MCF 10A (cell line): ENCODE data around the gene SAMSN1. TPM values are rescaled to one million over a fixed set of nuclear protein-coding genes. Genes with fewer than 3 reads are reported as not detected.

Experiments used
- BruUV-seq: library from RNA; stranded (reverse); fragments of 400-500 nt; replicated peaks from 2 replicates; lab custom pipeline; 2021; lab: Mats Ljungman, UMichigan
- CTCF ChIA-PET: fragments of 300-600 bp; sonication (Branson Sonifier 250); formaldehyde crosslinking; extraction: SDS; loops from one replicate; lab custom pipeline; 2021; ENCODE audit warnings: antibody characterized with exemption, inconsistent platforms; lab: Yijun Ruan, JAX
- POLR2A ChIA-PET: fragments of 300-600, 350-650 bp; sonication (Branson Sonifier 250); formaldehyde crosslinking; extraction: SDS; loops from one replicate; lab custom pipeline; 2020; ENCODE audit warnings: antibody characterized with exemption, inconsistent platforms; lab: Yijun Ruan, JAX
- DNase-seq: peaks from one replicate; pipeline ENCODE4 v3.0.0-alpha.2; 2018; ENCODE audit not compliant: unreplicated experiment
- H3K27ac Mint-ChIP-seq: one replicate; pipeline ENCODE4 v1.8.0; 2022; ENCODE audit warnings: mild to moderate bottlenecking, low read depth, mixed read lengths; ENCODE audit not compliant: unreplicated experiment
- H3K27me3 Mint-ChIP-seq: one replicate; pipeline ENCODE4 v1.8.0; 2022; ENCODE audit warnings: mixed read lengths; ENCODE audit not compliant: insufficient read depth, unreplicated experiment
- H3K36me3 Mint-ChIP-seq: one replicate; pipeline ENCODE4 v1.8.0; 2022; ENCODE audit warnings: mild to moderate bottlenecking, moderate library complexity, mixed read lengths; ENCODE audit not compliant: insufficient read depth, unreplicated experiment
- H3K4me1 Mint-ChIP-seq: one replicate; pipeline ENCODE4 v1.8.0; 2022; ENCODE audit warnings: mixed read lengths; ENCODE audit not compliant: insufficient read depth, unreplicated experiment
- H3K4me3 Mint-ChIP-seq: one replicate; pipeline ENCODE4 v1.8.0; 2022; ENCODE audit warnings: mild to moderate bottlenecking, moderate library complexity, mixed read lengths; ENCODE audit not compliant: unreplicated experiment
- H3K9me3 Mint-ChIP-seq: one replicate; pipeline ENCODE4 v1.8.0; 2022; ENCODE audit warnings: mixed read lengths; ENCODE audit not compliant: unreplicated experiment
- intact Hi-C: fragments of 100-400 bp; cut with micrococcal nuclease; formaldehyde crosslinking; loops from 2 replicates; pipeline ENCODE4 v1.14.1; 2022
- total RNA-seq: library from RNA; stranded (reverse); gene quantifications from 2 replicates; pipeline ENCODE4 v1.2.3, GENCODE V29; 2022
- TF ChIP-seq, protein P1 (sequence below): fragments of 200-600 bp; IDR thresholded peaks from one replicate; pipeline ENCODE4 v1.8.0; 2022; ENCODE audit warnings: antibody characterized with exemption, mild to moderate bottlenecking; ENCODE audit not compliant: unreplicated experiment

The SAMSN1 gene
- total RNA-seq, 1 experiment from 2014 or later = 2.3 TPM

DNA sequence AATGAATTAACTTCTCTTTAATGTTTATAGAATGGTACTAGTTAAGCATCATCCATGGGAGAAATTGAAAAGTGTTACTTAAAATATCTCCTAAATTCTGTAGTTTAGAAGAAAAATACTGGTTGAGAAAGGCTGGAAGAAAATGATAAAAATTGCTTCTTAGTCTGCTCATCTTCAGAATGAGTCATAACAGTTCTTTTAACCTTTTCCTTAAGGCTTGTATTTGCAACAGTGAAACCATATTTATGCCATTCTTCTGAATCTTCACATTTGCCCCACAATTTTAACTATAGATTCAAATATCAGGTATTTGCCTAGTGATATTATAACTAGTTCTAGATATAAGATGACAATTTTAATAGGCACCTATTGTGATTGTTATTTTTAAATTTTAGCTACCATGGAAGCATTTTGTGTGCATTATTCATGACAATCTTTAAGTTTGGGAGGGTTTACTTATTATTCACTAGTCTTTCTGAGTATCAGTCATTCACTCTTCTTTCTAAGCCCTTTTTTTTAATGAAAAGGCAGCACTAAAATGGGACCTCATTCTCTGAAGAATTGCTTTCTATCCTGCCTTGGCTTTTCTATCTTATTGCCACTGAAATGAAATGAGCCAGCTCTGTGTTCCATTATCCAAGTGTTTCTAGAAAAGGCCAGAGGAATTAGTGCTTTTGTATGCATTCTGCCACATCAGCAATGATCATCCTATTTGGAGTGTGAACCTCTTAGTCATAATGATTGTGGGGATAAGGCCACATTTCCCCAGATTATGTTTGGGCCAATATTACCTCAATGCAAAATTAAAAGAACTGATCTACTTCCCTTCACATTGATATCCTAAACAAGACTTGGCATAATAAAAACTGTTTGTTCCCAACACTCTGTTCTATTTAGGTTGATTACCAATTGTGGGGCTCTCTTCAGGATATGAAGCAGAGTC, 58.4 kb downstream of the SAMSN1 start:
- TF ChIP-seq, protein P1, sequence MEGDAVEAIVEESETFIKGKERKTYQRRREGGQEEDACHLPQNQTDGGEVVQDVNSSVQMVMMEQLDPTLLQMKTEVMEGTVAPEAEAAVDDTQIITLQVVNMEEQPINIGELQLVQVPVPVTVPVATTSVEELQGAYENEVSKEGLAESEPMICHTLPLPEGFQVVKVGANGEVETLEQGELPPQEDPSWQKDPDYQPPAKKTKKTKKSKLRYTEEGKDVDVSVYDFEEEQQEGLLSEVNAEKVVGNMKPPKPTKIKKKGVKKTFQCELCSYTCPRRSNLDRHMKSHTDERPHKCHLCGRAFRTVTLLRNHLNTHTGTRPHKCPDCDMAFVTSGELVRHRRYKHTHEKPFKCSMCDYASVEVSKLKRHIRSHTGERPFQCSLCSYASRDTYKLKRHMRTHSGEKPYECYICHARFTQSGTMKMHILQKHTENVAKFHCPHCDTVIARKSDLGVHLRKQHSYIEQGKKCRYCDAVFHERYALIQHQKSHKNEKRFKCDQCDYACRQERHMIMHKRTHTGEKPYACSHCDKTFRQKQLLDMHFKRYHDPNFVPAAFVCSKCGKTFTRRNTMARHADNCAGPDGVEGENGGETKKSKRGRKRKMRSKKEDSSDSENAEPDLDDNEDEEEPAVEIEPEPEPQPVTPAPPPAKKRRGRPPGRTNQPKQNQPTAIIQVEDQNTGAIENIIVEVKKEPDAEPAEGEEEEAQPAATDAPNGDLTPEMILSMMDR = no peak
- H3K36me3 Mint-ChIP-seq = no peaks in the 10 kb centered on the region
- ChIA-PET CTCF (interaction anchor here (1.0 kb wide), 1 partner anchor 18 kb away, joined by 3 read pairs; no protein-coding TSS in a partner anchor), POLR2A (no interaction called here)
- no TSS peak for BruUV-seq
- no peak overlapping the region for H3K27ac Mint-ChIP-seq
- H3K4me3 Mint-ChIP-seq = no peak overlapping the region
- intact Hi-C loops = no loop called here
- H3K9me3 Mint-ChIP-seq = no peaks in the 10 kb centered on the region
- no peak for DNase-seq
- H3K27me3 Mint-ChIP-seq = no peaks in the 10 kb centered on the region
- no peaks in the 10 kb centered on the region for H3K4me1 Mint-ChIP-seq

DNA sequence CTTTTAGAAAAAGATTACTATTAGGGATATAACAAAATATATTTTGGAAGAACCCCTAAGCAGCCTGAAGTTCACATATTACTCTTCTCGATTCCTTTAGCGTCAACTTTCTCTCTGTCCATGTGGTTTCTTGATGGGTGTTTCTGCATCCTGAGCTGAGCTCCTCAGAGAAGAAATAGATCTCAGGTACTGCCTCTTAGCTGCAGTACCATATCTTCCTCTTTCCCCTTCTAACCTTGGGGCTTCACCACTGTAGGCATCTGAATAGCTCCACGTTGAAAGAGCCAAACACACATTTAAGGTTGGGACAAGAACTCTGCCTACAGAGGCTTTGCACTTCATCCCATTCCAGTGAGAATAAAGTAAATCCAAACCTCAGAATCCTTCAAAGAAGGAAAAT, 59.2 kb downstream of the SAMSN1 start:
- no TSS peak for BruUV-seq
- DNase-seq = no peak
- Mint-ChIP-seq H3K9me3 (no peaks in the 10 kb centered on the region), H3K4me3 (no peak overlapping the region), H3K27ac (no peak overlapping the region), H3K27me3 (no peaks in the 10 kb centered on the region), H3K36me3 (no peaks in the 10 kb centered on the region), H3K4me1 (peaks cover 2% of the 10 kb centered on the region)
- ChIA-PET CTCF (no interaction called here), POLR2A (no interaction called here)
- TF ChIP-seq, protein P1 = no peak
- intact Hi-C loops = no loop called here

DNA sequence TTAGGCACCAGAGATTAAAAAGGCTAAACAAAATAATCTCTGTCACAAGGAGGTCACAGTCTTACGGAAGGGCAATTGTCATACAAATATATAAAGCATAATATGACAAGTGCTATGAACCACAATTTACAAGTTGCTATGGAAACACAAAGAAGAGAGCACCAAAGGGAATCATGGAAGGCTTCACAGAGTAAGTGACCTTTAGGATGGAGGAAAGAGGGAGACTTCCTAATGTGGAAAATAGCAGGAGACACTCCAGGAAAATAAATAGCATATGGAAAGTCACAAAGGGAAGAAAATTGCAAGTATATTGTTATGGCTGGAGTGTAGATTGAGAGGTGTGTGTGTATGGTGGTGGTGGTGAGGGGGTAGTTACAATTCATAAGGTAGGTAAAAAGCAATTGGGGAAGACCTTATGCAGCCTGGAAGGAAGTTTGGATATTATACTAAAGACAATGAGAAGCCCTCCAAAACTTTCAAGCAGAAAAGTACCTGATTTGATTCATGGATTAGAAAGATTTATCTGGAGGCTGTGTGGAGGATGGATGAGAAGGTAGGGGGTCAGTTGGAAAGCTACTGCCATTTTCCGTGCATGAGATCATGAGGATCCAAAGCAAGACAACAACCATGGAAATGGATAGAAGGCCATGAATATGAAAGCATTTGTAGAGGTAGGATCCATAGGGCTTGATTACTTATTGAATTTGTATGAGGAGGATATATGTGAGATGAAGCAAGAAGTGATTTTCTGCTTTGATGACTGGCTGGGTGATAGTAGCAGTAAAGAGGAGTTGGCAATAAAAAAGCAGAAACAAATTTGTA, 61.7 kb downstream of the SAMSN1 start:
- ChIA-PET POLR2A (no interaction called here), CTCF (no interaction called here)
- Mint-ChIP-seq H3K27ac (no peak overlapping the region), H3K4me1 (peaks cover 6% of the 10 kb centered on the region), H3K9me3 (no peaks in the 10 kb centered on the region), H3K4me3 (no peak overlapping the region), H3K27me3 (no peaks in the 10 kb centered on the region), H3K36me3 (no peaks in the 10 kb centered on the region)
- TF ChIP-seq, protein P1 = no peak
- intact Hi-C loops = no loop called here
- DNase-seq = no peak
- BruUV-seq = no TSS peak

DNA sequence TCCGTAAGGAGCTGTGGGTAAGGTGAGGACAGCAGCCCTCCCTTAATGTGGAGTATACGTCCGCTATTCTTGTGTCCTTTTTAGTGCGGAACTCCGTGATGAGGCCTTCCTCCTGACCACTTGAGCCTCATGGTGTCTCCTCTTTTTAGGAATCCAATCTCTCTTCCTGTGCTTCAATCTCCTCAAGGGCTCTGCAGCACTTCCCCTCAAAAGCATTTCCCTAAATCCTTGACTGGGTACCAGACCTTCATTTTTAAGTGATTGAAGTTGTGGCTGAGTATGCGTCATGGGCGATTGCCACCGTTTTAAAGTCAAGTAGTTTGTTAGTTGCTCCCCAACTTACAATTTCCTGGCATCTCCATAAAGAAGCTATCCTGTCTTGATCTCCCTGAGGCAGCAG, 62.8 kb downstream of the SAMSN1 start:
- Mint-ChIP-seq H3K36me3 (no peaks in the 10 kb centered on the region), H3K4me3 (no peak overlapping the region), H3K4me1 (peaks cover 6% of the 10 kb centered on the region), H3K27ac (no peak overlapping the region), H3K9me3 (no peaks in the 10 kb centered on the region), H3K27me3 (no peaks in the 10 kb centered on the region)
- intact Hi-C loops = no loop called here
- ChIA-PET POLR2A (interaction anchor here (0.6 kb wide), 1 partner anchor 1038 kb away, joined by 3 read pairs; no protein-coding TSS in a partner anchor), CTCF (no interaction called here)
- no peak for DNase-seq
- TF ChIP-seq, protein P1 = no peak
- BruUV-seq = no TSS peak
